ENCODE measurements around the gene TSPAN14. TPM values are rescaled to one million over a fixed set of nuclear protein-coding genes. Genes with fewer than 3 reads are reported as not detected.

TSPAN14 gene
- total RNA-seq, 1 experiment from 2014 or later, result 46.9 TPM

DNA sequence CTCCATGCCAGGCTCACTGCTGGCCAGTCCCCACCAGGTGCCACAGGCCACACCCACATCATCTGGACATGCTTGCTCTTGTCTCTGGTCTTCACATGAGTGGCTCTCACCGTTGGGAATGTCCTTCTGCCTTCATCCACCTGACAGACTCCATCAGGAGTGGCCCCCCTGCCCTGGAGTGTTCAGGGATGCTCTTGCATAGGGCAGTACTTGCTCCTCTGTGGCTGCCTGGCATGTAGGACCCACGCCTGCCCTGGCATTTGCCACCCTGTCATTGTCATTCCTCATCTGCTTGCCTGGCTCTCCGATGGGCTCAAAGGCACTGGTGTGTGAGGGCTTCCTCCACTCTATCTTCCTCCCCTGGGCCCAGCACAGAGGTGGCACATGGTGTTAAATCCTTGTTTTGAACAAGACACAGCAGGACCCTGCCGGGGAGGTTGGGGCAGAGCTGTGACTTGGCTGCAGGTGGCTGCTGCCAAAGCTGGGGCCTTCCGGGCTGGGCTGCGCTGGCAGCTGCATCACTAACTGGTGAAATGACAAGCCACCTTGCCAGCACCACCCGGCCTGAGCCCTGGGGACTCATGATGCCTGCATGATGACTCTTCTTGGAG, 85.4 kb downstream of the TSPAN14 start:
- TF ChIP-seq, protein P1, sequence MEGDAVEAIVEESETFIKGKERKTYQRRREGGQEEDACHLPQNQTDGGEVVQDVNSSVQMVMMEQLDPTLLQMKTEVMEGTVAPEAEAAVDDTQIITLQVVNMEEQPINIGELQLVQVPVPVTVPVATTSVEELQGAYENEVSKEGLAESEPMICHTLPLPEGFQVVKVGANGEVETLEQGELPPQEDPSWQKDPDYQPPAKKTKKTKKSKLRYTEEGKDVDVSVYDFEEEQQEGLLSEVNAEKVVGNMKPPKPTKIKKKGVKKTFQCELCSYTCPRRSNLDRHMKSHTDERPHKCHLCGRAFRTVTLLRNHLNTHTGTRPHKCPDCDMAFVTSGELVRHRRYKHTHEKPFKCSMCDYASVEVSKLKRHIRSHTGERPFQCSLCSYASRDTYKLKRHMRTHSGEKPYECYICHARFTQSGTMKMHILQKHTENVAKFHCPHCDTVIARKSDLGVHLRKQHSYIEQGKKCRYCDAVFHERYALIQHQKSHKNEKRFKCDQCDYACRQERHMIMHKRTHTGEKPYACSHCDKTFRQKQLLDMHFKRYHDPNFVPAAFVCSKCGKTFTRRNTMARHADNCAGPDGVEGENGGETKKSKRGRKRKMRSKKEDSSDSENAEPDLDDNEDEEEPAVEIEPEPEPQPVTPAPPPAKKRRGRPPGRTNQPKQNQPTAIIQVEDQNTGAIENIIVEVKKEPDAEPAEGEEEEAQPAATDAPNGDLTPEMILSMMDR (IDR thresholded peaks at IDR 0.05; ENCODE audit: unreplicated experiment), result no peak
- ChIA-PET POLR2A (no interaction called here), CTCF (interaction anchor here (0.6 to 1.1 kb wide), 3 partner anchors 10 to 385 kb away, joined by 3 read pairs; no protein-coding TSS in a partner anchor)
- Mint-ChIP-seq H3K27ac (ENCODE audit: low read depth, unreplicated experiment) (no peak overlapping the region), H3K27me3 (ENCODE audit: insufficient read depth, unreplicated experiment) (peaks cover 3% of the 10 kb centered on the region), H3K9me3 (ENCODE audit: unreplicated experiment) (no peaks in the 10 kb centered on the region), H3K4me3 (ENCODE audit: unreplicated experiment) (no peak overlapping the region), H3K4me1 (ENCODE audit: insufficient read depth, unreplicated experiment) (peaks cover 16% of the 10 kb centered on the region), H3K36me3 (ENCODE audit: insufficient read depth, unreplicated experiment) (peaks cover 6% of the 10 kb centered on the region)
- no TSS peak for BruUV-seq (replicated peaks)
- intact Hi-C loops (cut with micrococcal nuclease), result loop anchor here (5.0 kb wide), 1 partner anchor 123 kb away; no protein-coding TSS in a partner anchor
- DNase-seq (ENCODE audit: unreplicated experiment), result no peak

- ChIA-PET POLR2A (no interaction called here), CTCF (interaction anchor here (0.6 to 1.1 kb wide), 3 partner anchors 9 to 384 kb away, joined by 3 read pairs; no protein-coding TSS in a partner anchor)
- TF ChIP-seq, protein P1 (IDR thresholded peaks at IDR 0.05; ENCODE audit: unreplicated experiment), result no peak
- H3K9me3 Mint-ChIP-seq (ENCODE audit: unreplicated experiment), result no peaks in the 10 kb centered on the region
- H3K4me1 Mint-ChIP-seq (ENCODE audit: insufficient read depth, unreplicated experiment), result peaks cover 16% of the 10 kb centered on the region
- H3K36me3 Mint-ChIP-seq (ENCODE audit: insufficient read depth, unreplicated experiment), result peaks cover 6% of the 10 kb centered on the region
- H3K27ac Mint-ChIP-seq (ENCODE audit: low read depth, unreplicated experiment), result no peak overlapping the region
- intact Hi-C loops (cut with micrococcal nuclease), result no loop called here
- no peak overlapping the region for H3K4me3 Mint-ChIP-seq (ENCODE audit: unreplicated experiment)
- BruUV-seq (replicated peaks), result no TSS peak
- DNase-seq (ENCODE audit: unreplicated experiment), result no peak
- peaks cover 9% of the 10 kb centered on the region for H3K27me3 Mint-ChIP-seq (ENCODE audit: insufficient read depth, unreplicated experiment)
Observed at GRCh38 chr10:80540136-80540535, 86.0 kb downstream of the TSPAN14 start.

- Mint-ChIP-seq H3K27ac (ENCODE audit: low read depth, unreplicated experiment) (no peak overlapping the region), H3K4me1 (ENCODE audit: insufficient read depth, unreplicated experiment) (peaks cover 16% of the 10 kb centered on the region), H3K36me3 (ENCODE audit: insufficient read depth, unreplicated experiment) (peaks cover 6% of the 10 kb centered on the region), H3K27me3 (ENCODE audit: insufficient read depth, unreplicated experiment) (peaks cover 14% of the 10 kb centered on the region), H3K4me3 (ENCODE audit: unreplicated experiment) (no peak overlapping the region), H3K9me3 (ENCODE audit: unreplicated experiment) (no peaks in the 10 kb centered on the region)
- ChIA-PET CTCF (interaction anchor here (0.9 to 1.1 kb wide), 2 partner anchors 9 to 144 kb away, joined by 3 read pairs; no protein-coding TSS in a partner anchor), POLR2A (no interaction called here)
- DNase-seq (ENCODE audit: unreplicated experiment), result no peak
- TF ChIP-seq, protein P1 (IDR thresholded peaks at IDR 0.05; ENCODE audit: unreplicated experiment), result no peak
- no TSS peak for BruUV-seq (replicated peaks)
- intact Hi-C loops (cut with micrococcal nuclease), result no loop called here
Observed at GRCh38 chr10:80540618-80540980, 86.5 kb downstream of the TSPAN14 start.

DNA sequence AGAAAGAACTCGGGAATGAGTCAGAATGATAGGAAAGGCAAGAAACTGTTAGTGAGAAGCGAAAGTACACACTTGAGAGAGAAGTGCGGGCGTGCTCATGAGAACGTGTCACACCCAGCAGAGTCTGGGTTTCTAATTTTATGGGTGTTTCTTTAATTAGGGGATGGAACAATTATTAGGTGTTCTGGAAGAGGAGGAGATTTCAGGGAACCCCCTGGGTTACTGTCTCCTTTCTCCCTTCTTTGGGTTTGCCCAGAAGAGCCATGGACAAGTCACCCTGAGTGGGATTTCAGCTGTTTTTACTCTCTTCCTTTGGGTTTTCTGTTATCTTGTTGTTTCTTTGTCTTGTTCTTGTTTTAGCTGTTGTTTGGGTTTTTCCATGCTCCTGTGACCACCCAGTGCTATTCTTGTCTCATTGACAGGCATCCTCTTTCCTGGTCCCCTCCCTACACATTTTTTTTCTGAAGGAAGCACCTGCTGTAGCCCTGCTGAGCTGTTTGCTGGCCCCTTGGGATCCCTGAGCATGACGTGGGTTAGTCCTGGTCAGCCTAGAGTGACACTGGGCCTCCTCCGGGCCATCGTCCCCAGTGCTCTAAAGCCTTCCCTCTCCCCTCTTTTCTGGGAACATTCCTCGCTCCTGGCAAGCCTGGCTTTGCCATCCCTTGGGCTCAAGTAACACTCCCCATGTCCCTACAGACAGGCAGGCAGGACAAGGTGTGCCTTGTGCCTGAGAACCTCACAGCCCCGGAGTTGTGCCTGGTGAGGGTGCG, 87.1 kb downstream of the TSPAN14 start:
- CTCF ChIA-PET, result interaction anchor here (0.8 to 1.3 kb wide), 3 partner anchors 35 to 383 kb away, joined by 4 to 5 read pairs (median 4); no protein-coding TSS in a partner anchor
- TF ChIP-seq, protein P1 (IDR thresholded peaks at IDR 0.05; ENCODE audit: unreplicated experiment), result no peak
- DNase-seq (ENCODE audit: unreplicated experiment), result no peak
- H3K36me3 Mint-ChIP-seq (ENCODE audit: insufficient read depth, unreplicated experiment), result peaks cover 6% of the 10 kb centered on the region
- intact Hi-C loops (cut with micrococcal nuclease), result no loop called here
- BruUV-seq (replicated peaks), result no TSS peak
- peaks cover 16% of the 10 kb centered on the region for H3K4me1 Mint-ChIP-seq (ENCODE audit: insufficient read depth, unreplicated experiment)
- no peak overlapping the region for H3K27ac Mint-ChIP-seq (ENCODE audit: low read depth, unreplicated experiment)
- POLR2A ChIA-PET, result no interaction called here
- H3K27me3 Mint-ChIP-seq (ENCODE audit: insufficient read depth, unreplicated experiment), result peaks cover 19% of the 10 kb centered on the region
- H3K9me3 Mint-ChIP-seq (ENCODE audit: unreplicated experiment), result no peaks in the 10 kb centered on the region
- no peak overlapping the region for H3K4me3 Mint-ChIP-seq (ENCODE audit: unreplicated experiment)
